IMR-90 (cell line): Measurements from ENCODE around the gene IGF2R.
"Not testable (repeated sequence)": the region's sequence is repeated elsewhere in the genome, so short reads cannot be mapped to it uniquely, and the experiment has no call there.

Source experiments
- CEBPB ChIP-seq: IDR thresholded peaks from 2 replicates; pipeline ENCODE4 v1.6.1; 2012; ENCODE audit warnings: low read depth, low read length, improper control_type of control experiment
- CTCF ChIP-seq: conservative IDR thresholded peaks from 2 replicates; pipeline ENCODE4 v1.5.1; 2012; ENCODE audit warnings: mild to moderate bottlenecking, low read depth, low read length, improper control_type of control experiment
- MAFK ChIP-seq: IDR thresholded peaks from 2 replicates; pipeline ENCODE4 v1.6.1; 2012; ENCODE audit warnings: low read depth, low read length, improper control_type of control experiment
- POLR2A ChIP-seq: IDR thresholded peaks from 2 replicates; pipeline ENCODE4 v1.6.1; 2012; ENCODE audit warnings: mild to moderate bottlenecking, low read depth, low read length
- SMC3 ChIP-seq: fragments of 150-350 bp; IDR thresholded peaks from 2 replicates; pipeline ENCODE4 v1.6.1; 2016; ENCODE audit warnings: low read depth, mild to moderate bottlenecking, antibody characterized with exemption, low read length, moderate library complexity
- USF2 ChIP-seq: fragments of 150-350 bp; IDR thresholded peaks from 2 replicates; pipeline ENCODE4 v1.6.1; 2017; ENCODE audit warnings: mild to moderate bottlenecking, antibody characterized with exemption, low read length, low read depth

GRCh38 chr6:160000893-160001427, 32.1 kb downstream of the IGF2R start:
- not testable (repeated sequence) for TF ChIP-seq CTCF, POLR2A, SMC3, MAFK, USF2, CEBPB
